ENCODE results near the gene LEFTY2. TPM values are rescaled to one million over a fixed set of nuclear protein-coding genes. Genes with fewer than 3 reads are reported as not detected.

Gene LEFTY2
- total and polyA plus RNA-seq, 2 donors (not counting 3 experiments of a cell fraction or from before 2014, with no cell fraction given), result 0.06 TPM; not detected in 1

GRCh38 chr1:225963735-225964530, 22.9 kb upstream of the LEFTY2 start:
- no peak overlapping the region for H3K27ac ChIP-seq (ENCODE audit: insufficient read depth, low read depth, low read length)
- DNase-seq (ENCODE audit: low read depth, low spot score) (no peak), FAIRE-seq (no peak)
- no peak overlapping the region for H3K4me2 ChIP-seq (ENCODE audit: insufficient read depth, low read length)
- BruUV-seq (replicated peaks), result no TSS peak
- H3K9me1 ChIP-seq (replicated peaks; ENCODE audit: control insufficient read depth, extremely low read depth, insufficient read depth, low read length), result no peaks in the 10 kb centered on the region
- intact Hi-C loops (cut with micrococcal nuclease), result no loop called here
- no peaks in the 10 kb centered on the region for H3K9me3 ChIP-seq (replicated peaks; ENCODE audit: control insufficient read depth, insufficient read depth, low read length)
- H3K36me3 ChIP-seq (ENCODE audit: control insufficient read depth in 2 of 2, extremely low read depth in 1 of 2, insufficient read depth in 2 of 2, low read length in 2 of 2), result no peaks in the 10 kb centered on the region
- no peak overlapping the region for H2AFZ ChIP-seq (ENCODE audit: low read depth, low read length)
- H4K20me1 ChIP-seq (replicated peaks; ENCODE audit: control insufficient read depth, extremely low read depth, insufficient read depth, low read length), result no peaks in the 10 kb centered on the region
- H3K79me2 ChIP-seq (ENCODE audit: control insufficient read depth, insufficient read depth, low read length), result no peaks in the 10 kb centered on the region
- H3K9ac ChIP-seq (replicated peaks; ENCODE audit: extremely low read depth, insufficient read depth, low read length), result no peak overlapping the region
- dilution Hi-C loops (cut with MboI; ENCODE audit: extremely low pct_ligation_motif_present, low sequenced_read_pairs), result no loop called here
- H3K4me1 ChIP-seq (ENCODE audit: control insufficient read depth, extremely low read depth, insufficient read depth, low read length), result no peaks in the 10 kb centered on the region
- ChIA-PET CTCF (interaction anchor here (1.1 to 1.6 kb wide), 3 partner anchors 10 to 98 kb away, joined by 3 to 7 read pairs (median 3); partner anchors contain the start of gene H3-3A), POLR2A (interaction anchor here (0.7 kb wide), 1 partner anchor 185 kb away, joined by 4 read pairs; no protein-coding TSS in a partner anchor)
- TF ChIP-seq CTCF (IDR thresholded peaks at IDR 0.05; ENCODE audit: extremely low read depth in 1 of 2, insufficient read depth in 1 of 2, low read depth in 1 of 2, low read length in 2 of 2) (no peak), MAX (IDR thresholded peaks at IDR 0.05; ENCODE audit: insufficient read depth, insufficient read length) (peak; percentile 27), POLR2AphosphoS5 (IDR thresholded peaks at IDR 0.05; ENCODE audit: insufficient read depth, low read depth, low read length) (no peak), POLR2A (IDR thresholded peaks at IDR 0.05; ENCODE audit: low read depth, low read length) (no peak)
- peaks cover 0 to 5% of the 10 kb centered on the region in 2 experiments for H3K27me3 ChIP-seq (ENCODE audit: control insufficient read depth in 2 of 2, insufficient read depth in 2 of 2, low read length in 2 of 2)
- H3K4me3 ChIP-seq (replicated peaks in 1 of 3; ENCODE audit: insufficient read depth in 1 of 3, low read depth in 1 of 3, low read length in 3 of 3), result no peak overlapping the region
